Measurements from ENCODE around the gene LTBP1. TPM values are rescaled to one million over a fixed set of nuclear protein-coding genes. Genes with fewer than 3 reads are reported as not detected.

LTBP1 gene
- total RNA-seq, 1 donor from 2014 or later = 36.0 TPM

- Histone ChIP-seq H3K4me1 (no peaks in the 10 kb centered on the region), H3K27me3 (no peaks in the 10 kb centered on the region), H3K4me3 (no peak overlapping the region), H3K36me3 (no peaks in the 10 kb centered on the region), H3K9me3 (no peaks in the 10 kb centered on the region), H3K27ac (no peak overlapping the region)
- no peak for DNase-seq
- intact Hi-C loops (cut with DNase I) = no loop called here
- ATAC-seq = no peak
- no peak for TF ChIP-seq CTCF (IDR thresholded peaks at IDR 0.05)
Observed at GRCh38 chr2:33421820-33422219, 475.1 kb downstream of the LTBP1 start.

- Histone ChIP-seq H3K9me3 (no peaks in the 10 kb centered on the region), H3K36me3 (no peaks in the 10 kb centered on the region), H3K27me3 (no peaks in the 10 kb centered on the region), H3K4me1 (no peaks in the 10 kb centered on the region), H3K4me3 (no peak overlapping the region), H3K27ac (no peak overlapping the region)
- no peak for ATAC-seq
- DNase-seq = no peak
- intact Hi-C loops (cut with DNase I) = no loop called here
- no peak for TF ChIP-seq CTCF (IDR thresholded peaks at IDR 0.05)
Observed at GRCh38 chr2:33425161-33425560, 478.4 kb downstream of the LTBP1 start.

DNA sequence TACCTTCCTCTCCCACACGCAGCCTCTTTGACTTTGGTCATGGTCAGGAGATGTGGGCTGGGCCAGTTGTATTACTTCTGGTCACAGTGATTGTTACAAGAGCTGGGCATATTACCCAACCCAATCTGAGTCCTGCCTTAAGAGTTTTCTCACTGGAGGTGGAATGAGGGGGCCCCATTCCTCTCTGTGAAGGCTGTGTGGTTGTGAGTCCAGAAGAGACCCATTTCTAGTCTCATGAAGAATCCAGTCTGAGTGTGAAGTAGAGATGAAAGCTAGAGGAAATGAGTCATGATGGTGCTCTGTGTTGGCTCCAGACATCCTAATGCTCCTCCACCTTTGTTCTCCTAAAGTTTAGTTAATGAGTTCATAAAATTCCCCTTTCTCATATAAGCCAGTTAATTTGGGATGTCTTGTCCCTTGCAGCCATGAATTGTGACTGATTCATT lies 478.9 kb downstream of the LTBP1 start:
- no peaks in the 10 kb centered on the region for H3K27me3 ChIP-seq
- intact Hi-C loops (cut with DNase I) = no loop called here
- no peaks in the 10 kb centered on the region for H3K36me3 ChIP-seq

GRCh38 chr2:33426666-33427231 lies 480.0 kb downstream of the LTBP1 start:
- TF ChIP-seq CTCF (IDR thresholded peaks at IDR 0.05) = no peak
- no peak overlapping the region for H3K4me3 ChIP-seq
- no peaks in the 10 kb centered on the region for H3K36me3 ChIP-seq
- H3K27ac ChIP-seq = no peak overlapping the region
- ATAC-seq (peak; percentile 81), DNase-seq (peak; percentile 67)
- intact Hi-C loops (cut with DNase I) = no loop called here
- no peaks in the 10 kb centered on the region for H3K27me3 ChIP-seq
- no peaks in the 10 kb centered on the region for H3K9me3 ChIP-seq
- H3K4me1 ChIP-seq = no peaks in the 10 kb centered on the region

More for the DNA sequence above, 478.9 kb downstream of the LTBP1 start:
- Histone ChIP-seq H3K27ac (no peak overlapping the region), H3K4me1 (no peaks in the 10 kb centered on the region), H3K9me3 (no peaks in the 10 kb centered on the region), H3K4me3 (no peak overlapping the region)
- no peak for DNase-seq
- no peak for TF ChIP-seq CTCF (IDR thresholded peaks at IDR 0.05)
- ATAC-seq = no peak

- no peaks in the 10 kb centered on the region for H3K9me3 ChIP-seq
- ATAC-seq (no peak), DNase-seq (no peak)
- no peaks in the 10 kb centered on the region for H3K27me3 ChIP-seq
- TF ChIP-seq CTCF (IDR thresholded peaks at IDR 0.05) = no peak
- intact Hi-C loops (cut with DNase I) = no loop called here
- no peaks in the 10 kb centered on the region for H3K36me3 ChIP-seq
- no peak overlapping the region for H3K4me3 ChIP-seq
- no peaks in the 10 kb centered on the region for H3K4me1 ChIP-seq
- no peak overlapping the region for H3K27ac ChIP-seq
Observed at GRCh38 chr2:33430077-33430476, 483.3 kb downstream of the LTBP1 start.

- intact Hi-C loops (cut with DNase I) = no loop called here
- DNase-seq = no peak
- ATAC-seq = no peak
- H3K36me3 ChIP-seq = no peaks in the 10 kb centered on the region
- H3K9me3 ChIP-seq = no peaks in the 10 kb centered on the region
- no peak overlapping the region for H3K27ac ChIP-seq
- no peak for TF ChIP-seq CTCF (IDR thresholded peaks at IDR 0.05)
- H3K4me1 ChIP-seq = no peaks in the 10 kb centered on the region
- no peak overlapping the region for H3K4me3 ChIP-seq
- H3K27me3 ChIP-seq = no peaks in the 10 kb centered on the region
Observed at GRCh38 chr2:33430856-33431255, 484.1 kb downstream of the LTBP1 start.
